Right cardiac atrium (tissue), 5 donors: ENCODE data around the gene B4GALT2. TPM values are rescaled to one million over a fixed set of nuclear protein-coding genes. Genes with fewer than 3 reads are reported as not detected.

ENCODE experiments used
- ATAC-seq, 2 donors: fragments of 200-7000 bp; cut with Tn5 transposase; one replicate each; pipeline versions ENCODE4 v1.8.0 to v1.9.1; 2020; ENCODE audit warnings: moderate library complexity in 2 of 2, mild to moderate bottlenecking in 1 of 2
- DNase-seq, 3 donors: peaks; one replicate each; pipeline ENCODE4 v3.0.0-alpha.2; 2020
- H3K27ac ChIP-seq: one replicate; pipeline ENCODE4 v1.5.1; 2013; ENCODE audit warnings: mild to moderate bottlenecking, low read length, control low read depth, moderate library complexity
- H3K27me3 ChIP-seq: one replicate; pipeline ENCODE4 v1.6.1; 2013; ENCODE audit not compliant: control insufficient read depth, insufficient read depth
- H3K4me1 ChIP-seq: one replicate; pipeline ENCODE4 v1.6.1; 2013; ENCODE audit warnings: low read length; ENCODE audit not compliant: control insufficient read depth, insufficient read depth
- H3K4me3 ChIP-seq: one replicate; pipeline ENCODE4 v1.5.1; 2013; ENCODE audit warnings: low read length, control low read depth
- H3K9me3 ChIP-seq: one replicate; pipeline ENCODE4 v1.6.1; 2013; ENCODE audit warnings: low read length; ENCODE audit not compliant: control insufficient read depth
- WGBS: extraction: QIAGEN DNeasy Blood & Tissue Kit; methylation state at CpG from one replicate; pipeline ENCODE4 v1.1.7; 2013; 5-methylcytosine and 5-hydroxymethylcytosine counted together
- intact Hi-C, 4 donors: fragments of 100-400 bp; cut with DNase I; formaldehyde crosslinking; loops; one replicate each; pipeline versions ENCODE4 v1.11.0 to v1.14.0; 2022 to 2023
- polyA plus RNA-seq: library from polyadenylated mRNA; stranded (reverse); fragments of 200-250 nt; gene quantifications from one replicate; pipeline ENCODE4 v1.2.3, GENCODE V29; 2013
- total RNA-seq, 4 donors: library from RNA; stranded (reverse); fragmentation: NEBNext Ultra II Directional; extraction: Animal tissue kit (Norgen Biotek cat#: 25700); gene quantifications; one replicate each; pipeline ENCODE4 v1.2.1, GENCODE V29; 2021
- donor health status: healthy with polysubstance abuse.
- donor health status: DM: no; HTN: yes; CAD: no.
- donor health status: DM: no; HTN: no; CAD: no.
- donor health status: DM: no; HTN: yes; CAD: no; lungs with severe emphysema.
- donor health status: DM: yes; HTN: yes; CAD: no.

Gene B4GALT2
- total and polyA plus RNA-seq, 5 donors: 29.3 to 39.1 (median 34.4) TPM

DNA sequence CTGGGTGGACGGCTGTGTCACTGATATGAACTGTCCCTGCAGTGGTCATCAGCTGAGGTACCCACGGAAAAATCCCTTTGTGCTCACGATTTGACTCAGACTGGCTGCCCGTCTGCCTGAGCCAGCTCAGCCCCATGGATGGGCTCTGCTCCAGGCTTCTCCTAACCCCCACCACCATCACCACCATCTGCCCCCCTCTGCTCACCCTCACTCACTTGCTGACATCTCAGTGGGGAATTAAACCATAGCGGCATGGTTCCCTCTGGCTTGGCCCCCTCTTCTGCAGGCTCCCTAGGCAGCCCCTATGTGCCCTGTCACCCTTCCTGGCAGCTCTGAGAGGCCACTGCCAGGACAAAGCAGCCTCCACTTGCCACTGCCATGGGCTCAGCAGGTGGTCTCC, 34.9 kb downstream of the B4GALT2 start:
- Histone ChIP-seq H3K27ac (no peak overlapping the region), H3K4me3 (no peak overlapping the region), H3K9me3 (no peaks in the 10 kb centered on the region), H3K4me1 (no peaks in the 10 kb centered on the region), H3K27me3 (no peaks in the 10 kb centered on the region)
- DNase-seq: peak in 2 of 3 donors; percentile 28 to 30
- no peak for ATAC-seq
- WGBS: 64% methylated on average over 5 of the region's 5 CpGs
- intact Hi-C loops: no loop called here

GRCh38 chr1:44014365-44015104, 35.5 kb downstream of the B4GALT2 start:
- intact Hi-C loops: no loop called here
- H3K27me3 ChIP-seq: no peaks in the 10 kb centered on the region
- no peak overlapping the region for H3K4me3 ChIP-seq
- WGBS: 64% methylated on average over 8 of the region's 8 CpGs
- ATAC-seq: no peak
- H3K9me3 ChIP-seq: no peaks in the 10 kb centered on the region
- peak in 2 of 3 donors; percentile 3 to 15 for DNase-seq
- H3K27ac ChIP-seq: no peak overlapping the region
- no peaks in the 10 kb centered on the region for H3K4me1 ChIP-seq

GRCh38 chr1:44015206-44015605, 36.2 kb downstream of the B4GALT2 start:
- Histone ChIP-seq H3K27ac (no peak overlapping the region), H3K4me3 (no peak overlapping the region), H3K27me3 (no peaks in the 10 kb centered on the region), H3K4me1 (no peaks in the 10 kb centered on the region), H3K9me3 (no peaks in the 10 kb centered on the region)
- intact Hi-C loops: no loop called here
- DNase-seq (peak; percentile 71 to 85 (median 82)), ATAC-seq (peak; percentile 74 to 93)
- 37% methylated on average over 3 of the region's 3 CpGs for WGBS

DNA sequence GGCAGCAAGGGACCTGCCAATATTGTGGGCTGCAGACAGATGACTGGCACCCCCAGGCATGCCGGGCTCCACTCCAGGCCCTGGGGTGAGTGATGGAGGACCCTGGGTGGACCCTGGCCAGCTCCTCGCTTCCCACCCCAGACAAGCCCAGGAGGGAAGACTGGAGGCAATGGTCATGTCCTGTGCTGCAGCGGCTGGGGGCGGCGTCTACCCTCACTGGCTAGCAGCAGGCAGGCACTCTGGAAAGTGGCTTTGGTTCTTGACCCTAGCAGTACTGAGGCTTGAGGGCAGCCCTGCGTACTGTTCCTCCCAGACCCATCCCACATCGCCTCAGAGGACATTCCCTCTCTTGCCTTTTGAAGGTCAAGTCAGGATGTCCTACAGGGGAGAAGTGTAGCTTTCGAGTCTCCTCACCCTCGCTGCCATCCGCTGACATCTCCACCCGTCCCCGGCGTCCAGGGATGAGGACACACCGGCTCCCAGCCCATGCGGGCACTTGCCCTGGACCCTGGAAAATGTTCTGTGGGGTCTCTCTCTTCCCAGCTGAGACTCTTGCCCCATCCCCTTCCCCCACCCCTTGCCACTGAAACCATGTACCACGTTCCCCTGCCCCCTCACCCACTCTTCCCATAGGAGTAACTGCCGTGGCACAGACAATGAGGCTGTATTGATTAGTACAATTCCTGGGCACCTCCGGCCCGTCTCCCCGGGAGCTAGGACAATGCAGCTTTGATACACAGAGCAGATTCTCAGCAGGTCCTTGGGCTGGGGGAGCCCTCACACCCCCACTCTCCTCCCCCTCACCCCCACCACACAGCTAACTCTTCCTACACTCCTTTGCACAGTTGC, 37.3 kb downstream of the B4GALT2 start:
- WGBS: 87% methylated on average over 20 of the region's 20 CpGs
- no peaks in the 10 kb centered on the region for H3K4me1 ChIP-seq
- no peak overlapping the region for H3K27ac ChIP-seq
- intact Hi-C loops: no loop called here
- no peak overlapping the region for H3K4me3 ChIP-seq
- ATAC-seq (no peak), DNase-seq (no peak)
- H3K9me3 ChIP-seq: no peaks in the 10 kb centered on the region
- no peaks in the 10 kb centered on the region for H3K27me3 ChIP-seq

DNA sequence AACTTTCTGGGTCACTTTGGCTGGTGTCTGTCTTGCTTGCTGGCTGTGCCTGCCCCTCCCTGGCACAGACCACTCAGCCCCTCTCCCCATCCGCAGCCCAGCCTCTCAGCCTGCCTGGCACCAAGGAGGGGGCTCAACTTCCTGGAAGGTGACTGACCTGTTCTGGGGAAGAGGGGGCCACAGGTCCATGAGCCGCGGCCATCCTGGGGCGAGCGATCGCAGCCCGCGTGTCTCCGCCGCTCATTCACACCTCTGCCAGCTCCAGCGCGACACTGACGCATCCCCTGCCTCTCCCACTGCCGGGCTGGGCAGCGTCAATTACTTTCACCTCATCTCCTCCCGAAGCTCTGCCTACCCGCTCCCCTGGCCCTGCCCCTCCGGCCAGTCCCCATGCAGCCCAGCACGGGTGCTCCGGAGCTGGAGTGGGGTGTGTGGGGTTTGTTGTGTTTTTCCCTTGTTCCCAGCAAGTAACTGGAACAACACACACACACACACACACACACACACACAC, 37.9 kb downstream of the B4GALT2 start:
- no peak overlapping the region for H3K27ac ChIP-seq
- no peak overlapping the region for H3K4me3 ChIP-seq
- H3K4me1 ChIP-seq: no peaks in the 10 kb centered on the region
- H3K27me3 ChIP-seq: no peaks in the 10 kb centered on the region
- DNase-seq (no peak), ATAC-seq (no peak)
- intact Hi-C loops: no loop called here
- WGBS: 78% methylated on average over 20 of the region's 20 CpGs
- no peaks in the 10 kb centered on the region for H3K9me3 ChIP-seq

DNA sequence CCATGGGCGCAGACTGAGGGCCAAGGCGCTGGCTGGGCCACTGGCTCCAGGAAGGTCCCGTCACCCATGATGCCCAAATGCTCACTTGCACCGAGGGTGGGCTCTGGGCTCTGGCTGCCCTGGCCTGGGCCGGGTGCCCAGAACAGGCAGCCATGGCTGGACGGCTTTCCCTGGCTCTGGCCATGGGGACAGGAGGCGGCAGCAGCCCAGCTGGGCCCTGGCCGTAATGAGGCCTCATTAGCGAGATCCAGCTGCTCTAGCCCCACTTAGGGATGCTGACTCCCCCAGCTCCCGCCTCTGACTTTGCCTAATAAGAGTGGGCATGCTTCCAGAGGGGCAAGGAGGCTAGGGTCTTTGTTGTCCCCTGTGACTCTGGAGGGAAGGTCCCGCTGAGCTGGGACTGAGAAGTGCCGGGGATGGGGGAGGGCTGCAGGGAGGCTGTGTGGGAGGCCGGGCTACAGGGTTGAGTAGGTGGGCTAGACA, 40.5 kb downstream of the B4GALT2 start:
- no peaks in the 10 kb centered on the region for H3K27me3 ChIP-seq
- H3K9me3 ChIP-seq: no peaks in the 10 kb centered on the region
- 72% methylated on average over 13 of the region's 13 CpGs for WGBS
- intact Hi-C loops: no loop called here
- ATAC-seq (no peak), DNase-seq (peak in 1 of 3 donors; percentile 65)
- no peak overlapping the region for H3K4me3 ChIP-seq
- no peak overlapping the region for H3K27ac ChIP-seq
- no peaks in the 10 kb centered on the region for H3K4me1 ChIP-seq

GRCh38 chr1:44020464-44020863, 41.5 kb downstream of the B4GALT2 start:
- ATAC-seq (no peak), DNase-seq (no peak)
- no peaks in the 10 kb centered on the region for H3K9me3 ChIP-seq
- no peak overlapping the region for H3K27ac ChIP-seq
- H3K4me3 ChIP-seq: no peak overlapping the region
- H3K4me1 ChIP-seq: no peaks in the 10 kb centered on the region
- intact Hi-C loops: no loop called here
- no peaks in the 10 kb centered on the region for H3K27me3 ChIP-seq
- WGBS: 79% methylated on average over 6 of the region's 6 CpGs

- H3K4me1 ChIP-seq: no peaks in the 10 kb centered on the region
- intact Hi-C loops: no loop called here
- H3K9me3 ChIP-seq: no peaks in the 10 kb centered on the region
- no peak overlapping the region for H3K27ac ChIP-seq
- H3K27me3 ChIP-seq: no peaks in the 10 kb centered on the region
- ATAC-seq: no peak
- 90% methylated on average over 8 of the region's 8 CpGs for WGBS
- no peak for DNase-seq
- H3K4me3 ChIP-seq: no peak overlapping the region
Observed at GRCh38 chr1:44021156-44021555, 42.1 kb downstream of the B4GALT2 start.

DNA sequence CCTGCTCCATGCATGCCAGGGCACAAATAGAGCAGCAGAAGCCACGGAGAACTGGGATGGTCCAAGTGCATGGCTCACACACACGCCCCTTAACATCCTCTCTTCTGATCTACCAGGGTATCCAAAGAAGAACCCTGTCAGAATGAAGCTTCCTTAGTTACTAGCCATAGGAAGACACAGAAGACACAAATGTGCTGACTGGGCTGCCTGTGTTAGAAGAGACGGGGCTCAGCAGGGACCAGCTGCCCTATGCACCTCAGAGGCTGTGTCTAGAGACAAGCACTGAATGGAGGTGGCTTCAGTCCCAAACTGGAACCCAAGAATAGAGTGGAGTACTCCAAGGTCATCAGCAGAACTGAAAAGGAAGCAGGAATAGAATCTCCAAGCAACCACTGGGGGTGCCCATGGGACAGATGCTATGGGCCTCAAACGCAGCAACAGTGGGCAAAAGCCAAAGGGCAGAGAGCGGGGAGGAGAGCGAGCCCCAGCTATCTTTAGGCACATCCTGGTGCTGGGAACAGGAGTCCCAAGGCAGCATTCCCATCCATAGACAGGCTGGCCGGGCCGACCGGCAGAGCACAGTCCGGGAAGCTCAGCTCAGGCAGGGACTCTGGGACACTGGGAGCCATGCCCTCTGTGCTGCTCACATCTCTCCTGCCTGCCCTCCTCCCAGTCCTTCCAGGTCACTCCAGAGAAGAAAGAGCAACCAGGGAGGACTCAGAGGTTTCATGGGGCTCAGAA, 42.7 kb downstream of the B4GALT2 start:
- intact Hi-C loops: no loop called here
- Histone ChIP-seq H3K4me3 (no peak overlapping the region), H3K27ac (no peak overlapping the region), H3K9me3 (no peaks in the 10 kb centered on the region), H3K4me1 (no peaks in the 10 kb centered on the region), H3K27me3 (no peaks in the 10 kb centered on the region)
- ATAC-seq (peak in 1 of 2 donors; percentile 29), DNase-seq (no peak)
- WGBS: 76% methylated on average over 10 of the region's 10 CpGs

GRCh38 chr1:44024031-44024902, 45.3 kb downstream of the B4GALT2 start:
- H3K9me3 ChIP-seq: no peaks in the 10 kb centered on the region
- DNase-seq (no peak), ATAC-seq (no peak)
- H3K4me3 ChIP-seq: no peak overlapping the region
- 88% methylated on average over 14 of the region's 14 CpGs for WGBS
- H3K4me1 ChIP-seq: no peaks in the 10 kb centered on the region
- no peaks in the 10 kb centered on the region for H3K27me3 ChIP-seq
- intact Hi-C loops: no loop called here
- no peak overlapping the region for H3K27ac ChIP-seq
